Amniotic epithelial cell (primary cell): ENCODE measurements around the gene TWF1.

Experiments used
- DNase-seq: peaks from one replicate; pipeline ENCODE4 v3.0.0-alpha.2; 2010; ENCODE audit warnings: low read depth

The TWF1 gene

DNA sequence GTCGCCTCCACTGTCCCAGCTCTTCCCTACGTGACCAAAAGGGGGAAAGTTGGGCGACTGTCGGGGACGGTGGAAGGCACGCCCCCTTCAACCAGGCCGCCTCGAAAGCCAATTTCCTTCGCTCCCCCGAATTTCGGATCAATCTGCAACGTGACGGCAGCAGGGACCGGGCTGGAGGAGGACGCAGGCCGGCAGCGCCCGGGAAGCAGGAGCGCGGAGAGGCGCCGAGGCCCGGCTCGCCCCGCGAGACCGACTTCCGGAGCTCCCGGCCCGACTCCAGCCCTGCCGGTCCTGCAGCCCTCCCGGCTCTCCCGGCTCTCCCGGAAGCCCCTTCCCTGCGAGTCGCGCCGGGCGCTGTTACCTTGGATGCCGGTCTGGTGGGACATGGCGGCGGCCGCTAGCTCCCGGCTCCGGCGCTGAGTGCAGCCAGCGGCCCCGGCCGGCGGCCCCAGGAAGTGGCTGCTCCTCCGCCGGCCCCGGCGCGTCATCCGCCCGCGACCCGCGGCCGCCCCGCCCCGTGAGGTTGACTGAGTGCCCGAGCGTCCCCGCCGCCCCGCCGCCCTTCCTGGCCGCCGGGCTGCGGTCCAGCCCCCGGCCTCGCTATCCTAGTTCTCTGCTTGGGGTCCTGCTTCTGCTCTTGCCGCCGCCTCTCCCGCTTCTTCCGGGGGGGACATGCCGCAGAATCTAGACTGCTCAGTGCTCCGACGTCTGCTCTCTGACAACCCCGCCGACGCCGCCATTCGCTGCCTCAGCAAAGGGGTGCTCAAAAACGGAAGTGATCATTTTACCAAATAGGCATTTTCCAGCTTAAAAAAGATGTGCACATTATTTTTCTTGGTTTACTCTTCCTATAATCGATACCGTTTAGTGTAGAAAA is at the start of gene TWF1:
TWF1 (minus strand) TSS at position 458 of the 877 bp plus-strand sequence; CDS start at position 386, 72 bp downstream.
- DNase-seq, result peak; percentile 64

DNA sequence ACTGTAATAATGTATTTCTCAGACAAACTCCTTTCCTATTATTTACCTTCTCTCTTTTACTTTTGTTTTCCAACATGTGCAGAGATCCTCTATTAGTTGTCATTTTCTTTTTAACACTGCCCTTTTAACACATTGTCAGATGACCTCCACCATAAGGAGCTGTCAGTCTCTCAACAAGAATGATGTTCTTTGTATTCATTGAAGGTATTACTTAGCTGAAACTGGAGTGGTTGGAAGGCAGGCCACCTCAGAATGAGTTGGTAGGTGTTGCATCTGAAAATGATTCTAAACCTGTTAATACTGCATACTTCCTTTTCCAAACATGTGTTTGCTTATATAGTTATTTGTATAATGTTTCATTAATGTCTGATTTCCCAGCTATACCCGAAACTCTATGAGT is 46.6 kb upstream of the TWF1 start:
- no peak for DNase-seq

DNA sequence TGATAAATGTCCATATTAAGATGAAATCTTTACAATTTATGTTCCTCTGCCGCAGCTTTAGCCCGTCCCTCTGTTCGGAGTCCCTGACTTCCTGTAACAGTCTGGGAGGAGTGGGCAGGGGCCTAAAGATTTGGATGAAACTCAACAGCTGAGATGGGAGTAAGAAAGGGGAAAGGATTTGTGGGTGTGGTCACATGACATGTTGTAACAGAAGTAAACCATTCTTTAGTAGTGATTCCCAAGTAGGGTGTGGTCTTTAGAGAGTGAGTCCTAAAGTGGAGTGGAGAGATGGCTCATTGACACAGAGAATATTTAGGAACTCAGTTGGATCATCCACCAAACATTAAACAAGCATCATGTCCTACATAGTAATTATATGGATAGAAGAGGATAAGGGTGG is 42.7 kb upstream of the TWF1 start:
- DNase-seq, result no peak

DNA sequence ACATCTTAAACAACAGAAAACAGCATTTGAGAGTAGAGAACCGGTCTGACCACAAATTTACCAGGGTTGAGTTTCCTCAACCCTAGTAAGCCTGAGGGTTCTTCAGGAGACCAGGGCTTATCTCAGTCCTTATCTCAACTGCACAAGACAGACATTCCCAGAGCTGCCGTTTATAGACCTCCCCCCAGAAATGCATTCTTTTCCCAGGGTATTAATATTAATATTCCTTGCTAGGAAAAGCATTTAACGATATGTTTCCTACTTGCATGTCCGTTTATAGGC is 42.0 kb upstream of the TWF1 start:
- no peak for DNase-seq

DNA sequence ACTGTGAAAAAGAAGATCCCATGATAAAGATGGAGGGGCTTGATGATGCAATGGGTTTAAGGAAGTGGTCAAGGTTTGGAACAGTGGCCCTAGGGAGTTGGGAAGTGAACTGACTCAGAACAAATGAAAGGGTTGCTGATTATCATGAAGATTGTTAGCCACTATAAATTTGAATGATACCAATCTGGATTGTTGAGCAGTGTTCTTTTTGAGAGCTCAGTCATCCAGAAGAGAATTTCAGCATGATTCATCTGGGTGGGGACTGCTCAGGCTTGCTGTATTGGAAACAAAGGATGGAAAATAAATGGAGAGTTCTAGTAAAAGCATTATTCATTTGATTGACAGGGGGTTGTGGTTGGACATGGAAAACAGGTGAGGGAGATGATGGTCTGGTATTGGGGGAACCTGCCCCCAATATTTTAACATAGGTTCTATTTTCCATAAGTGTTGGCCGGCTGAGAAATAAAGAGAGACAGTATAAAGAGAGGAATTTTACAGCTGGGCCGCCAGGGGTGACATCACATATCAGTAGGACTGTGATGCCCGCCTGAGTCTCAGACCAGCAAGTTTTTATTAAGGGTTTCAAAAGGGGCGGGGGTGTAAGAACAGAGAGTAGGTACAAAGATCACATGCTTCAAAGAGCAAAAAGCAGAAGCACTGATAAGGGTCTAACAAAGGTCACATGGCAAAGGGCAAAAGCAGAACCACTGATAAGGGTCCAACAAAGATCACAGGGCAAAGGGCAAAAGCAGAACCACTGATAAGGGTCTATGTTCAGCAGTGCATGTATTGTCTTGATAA is 41.5 kb upstream of the TWF1 start:
- peak; percentile 24 for DNase-seq

DNA sequence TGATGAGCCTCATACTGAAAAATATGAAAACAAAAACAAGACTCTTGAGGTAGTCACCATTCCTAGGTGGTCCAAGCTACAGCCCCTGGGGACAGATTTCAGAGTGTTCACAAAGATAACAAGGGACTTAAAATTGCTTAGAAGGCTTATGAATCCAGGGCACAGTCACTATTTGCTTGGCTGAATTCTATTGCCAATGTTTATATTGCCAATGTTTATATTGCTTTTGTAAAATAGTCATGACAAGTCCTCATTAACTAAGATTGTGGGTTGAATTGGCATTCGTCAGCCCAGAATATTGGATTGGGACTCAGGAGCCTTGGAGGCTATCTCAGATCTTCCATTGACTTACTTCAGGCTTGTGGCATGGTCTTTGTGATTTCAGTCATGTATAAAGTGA is 36.1 kb upstream of the TWF1 start:
- no peak for DNase-seq

DNA sequence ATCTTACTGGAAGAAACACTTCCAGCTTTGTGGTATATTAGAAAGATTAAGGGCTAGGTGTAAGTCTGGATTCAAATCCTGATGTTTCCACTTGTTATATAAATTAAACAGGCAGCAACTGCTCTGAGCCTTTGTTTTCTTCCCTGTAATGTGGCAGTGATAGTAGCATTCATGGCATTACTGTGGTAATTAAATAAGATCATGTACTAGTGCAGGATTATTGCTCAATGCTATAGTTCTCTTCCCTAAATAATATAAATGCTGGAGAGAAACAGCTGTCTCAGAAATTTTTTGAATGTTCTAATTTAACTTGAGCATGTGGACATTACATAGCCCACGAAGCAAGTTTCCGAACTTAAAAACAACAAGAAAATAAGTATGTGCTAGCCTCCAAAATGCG is 35.1 kb upstream of the TWF1 start:
- peak; percentile 35 for DNase-seq

DNA sequence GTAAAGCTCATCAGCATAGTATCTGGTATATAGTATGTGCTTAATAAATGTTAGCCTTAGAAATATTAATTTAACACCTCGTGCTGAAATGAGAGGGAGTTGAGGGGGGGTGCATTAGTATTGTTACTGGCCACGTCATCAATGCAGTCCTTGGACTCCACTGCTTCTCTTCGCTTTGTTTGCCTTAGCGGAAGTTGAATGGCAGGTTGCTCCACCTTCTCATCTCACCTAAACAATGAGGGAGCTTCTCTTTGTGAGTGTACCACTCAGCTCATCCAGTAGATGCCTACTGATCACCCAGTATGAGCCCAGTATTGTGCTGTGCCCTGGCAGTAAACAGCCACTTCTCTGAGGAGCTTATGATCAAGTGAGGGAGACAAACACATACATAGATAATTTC is 34.2 kb upstream of the TWF1 start:
- DNase-seq, result no peak

DNA sequence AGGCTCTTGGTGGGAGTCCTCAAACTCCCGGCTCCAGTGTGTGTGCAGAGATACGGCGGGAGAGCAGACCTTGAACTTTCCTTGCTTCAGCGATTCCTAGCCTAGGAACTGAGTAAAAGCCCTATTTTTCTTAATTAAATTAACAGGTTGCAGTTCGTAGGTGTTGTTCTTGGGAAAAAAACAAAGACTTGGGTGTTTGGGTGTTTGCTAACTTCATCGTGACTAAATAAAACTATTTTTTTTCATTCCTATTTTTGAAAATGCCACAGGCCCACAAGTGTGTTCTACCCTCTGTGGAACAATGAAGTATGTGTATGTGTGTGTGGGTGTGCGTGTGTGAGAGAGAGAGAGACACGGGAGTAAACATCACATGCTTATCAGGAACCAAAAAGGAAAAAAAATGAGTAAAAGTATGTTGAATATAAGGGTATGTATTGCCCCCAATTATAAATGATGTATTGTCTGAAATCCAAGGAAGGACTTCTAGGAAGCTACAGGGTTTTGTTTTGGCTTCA is 30.4 kb upstream of the TWF1 start:
- peak; percentile 43 for DNase-seq

DNA sequence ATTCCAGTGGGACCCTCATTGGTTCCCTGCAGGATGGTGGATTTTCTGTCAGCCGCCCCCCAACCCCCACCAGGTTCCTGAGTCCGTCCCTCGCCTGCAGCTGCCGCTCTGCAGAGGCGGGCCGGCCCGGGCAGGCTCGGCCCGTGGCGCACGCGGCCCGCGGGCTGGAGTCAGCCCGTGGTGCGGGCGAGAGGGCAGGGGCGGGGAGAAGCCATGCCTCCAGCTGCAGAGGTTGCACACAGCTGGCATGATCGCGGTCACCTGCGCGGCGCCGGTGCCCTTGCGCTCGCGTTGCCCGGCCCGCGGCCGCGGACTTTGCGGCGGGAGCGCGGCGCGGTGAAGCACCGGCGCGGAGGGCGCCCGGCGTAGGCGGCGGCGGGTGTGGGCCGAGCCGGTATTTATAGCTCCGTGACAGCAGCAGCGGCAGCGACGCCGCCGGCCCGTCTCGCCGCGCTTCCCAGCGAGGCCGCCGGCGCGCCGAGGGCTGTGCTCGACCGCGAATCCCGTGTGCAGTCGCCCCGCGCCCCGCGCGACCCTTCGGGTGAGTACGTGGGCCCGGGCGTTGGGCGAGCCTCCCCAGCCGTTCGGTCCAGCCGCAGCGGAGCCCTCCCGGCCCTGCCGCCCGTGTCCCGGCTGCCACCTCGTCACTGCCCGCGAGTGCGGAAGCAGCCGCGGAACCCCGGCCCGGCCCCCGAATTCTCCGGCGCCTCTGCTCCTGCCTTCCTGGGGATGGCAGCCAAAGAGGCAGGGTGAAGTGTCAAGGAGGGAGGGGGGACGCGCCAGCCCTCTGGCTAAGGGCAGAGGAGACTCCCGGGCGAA is 29.7 kb upstream of the TWF1 start, which contains the start of gene TMEM117:
TMEM117 (plus strand) TSS at position 426 of the 819 bp plus-strand sequence.
- peak; percentile 29 for DNase-seq

DNA sequence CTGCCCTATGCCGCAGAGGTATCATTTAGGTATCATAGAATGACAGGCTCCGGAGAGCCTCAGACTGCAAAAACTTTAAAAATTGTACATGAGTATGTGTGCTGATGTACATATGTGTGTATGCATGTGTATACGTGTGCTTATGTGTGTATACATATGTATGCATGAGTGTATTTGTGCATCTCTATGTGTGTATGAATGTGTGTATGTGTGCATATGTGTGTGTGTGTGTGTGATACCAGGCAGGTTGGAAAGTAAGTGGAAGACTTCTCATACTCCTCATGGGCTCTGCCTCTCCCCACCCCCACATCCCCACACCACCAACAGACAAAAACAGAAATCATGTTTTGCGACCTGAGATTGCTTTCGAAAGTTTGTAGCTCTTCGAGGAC is 29.1 kb upstream of the TWF1 start:
- peak; percentile 8 for DNase-seq

DNA sequence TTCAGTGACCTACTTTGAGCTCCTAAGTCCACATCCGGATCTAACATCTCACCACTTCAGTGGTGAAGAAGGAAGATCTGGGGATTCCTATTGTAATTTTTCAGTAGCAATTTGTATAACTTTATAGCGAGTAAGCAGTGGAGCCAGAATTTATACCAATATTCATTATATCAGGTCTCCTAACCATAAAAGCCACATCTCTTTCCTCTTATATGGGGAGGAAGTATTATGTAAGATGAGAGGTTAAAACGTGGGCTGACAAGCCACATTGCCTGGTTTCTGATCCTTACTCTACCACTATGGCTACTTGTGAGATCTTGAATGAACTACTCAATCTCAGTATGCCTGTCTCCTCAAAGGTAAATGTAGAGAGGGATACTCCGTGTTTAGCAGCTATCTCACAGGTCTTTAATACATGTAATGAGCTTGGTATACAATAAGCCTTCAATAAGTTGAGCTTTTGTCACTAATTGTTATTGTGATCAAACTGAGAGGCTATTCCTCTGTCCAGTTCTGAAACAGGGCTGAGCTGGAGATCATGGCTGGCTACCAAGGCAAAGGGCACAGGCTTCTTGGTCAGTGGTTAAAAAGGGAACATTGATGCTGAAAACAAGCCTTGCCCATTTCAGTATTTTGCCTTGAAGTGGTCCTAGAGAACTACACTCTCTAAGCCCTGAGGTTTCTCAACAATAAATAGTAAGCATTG is 26.5 kb upstream of the TWF1 start:
- no peak for DNase-seq

DNA sequence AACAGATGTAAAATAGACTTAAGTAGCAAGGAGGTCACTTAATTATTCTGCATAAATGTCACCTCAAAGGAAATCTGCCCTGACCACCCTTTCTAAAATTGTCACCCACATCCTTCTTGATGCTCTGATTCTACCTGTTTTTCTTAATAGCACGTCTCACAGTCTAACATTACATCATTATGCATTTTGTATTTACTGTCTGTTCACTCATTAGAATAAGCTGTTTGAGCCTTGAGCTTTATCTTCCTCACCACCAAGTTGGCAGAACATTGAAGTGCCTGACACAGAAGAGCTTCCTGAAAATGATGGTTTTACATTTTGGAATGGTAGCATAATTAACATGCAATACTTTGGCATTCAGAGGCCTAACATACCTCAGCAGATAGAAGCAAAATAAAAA is 21.0 kb upstream of the TWF1 start:
- DNase-seq, result peak; percentile 3

DNA sequence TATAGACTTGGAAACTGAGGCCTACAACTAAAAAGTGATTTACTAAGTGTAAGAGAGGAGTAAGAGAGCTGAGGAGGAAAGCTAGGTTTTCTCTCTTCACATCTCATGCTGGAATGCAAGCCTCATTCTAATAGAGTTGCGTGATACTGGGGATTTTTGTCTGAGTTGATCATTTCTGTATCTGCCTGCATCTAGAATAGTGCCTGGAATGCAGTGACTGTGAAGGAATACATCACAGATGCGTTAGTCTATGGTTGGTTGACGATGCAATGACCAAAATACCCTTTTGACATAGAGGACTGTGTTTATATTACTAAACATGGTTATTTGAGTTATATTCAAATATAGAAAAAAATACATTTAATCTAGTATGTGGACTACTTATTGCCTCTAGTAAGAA is 20.6 kb upstream of the TWF1 start:
- peak; percentile 6 for DNase-seq

DNA sequence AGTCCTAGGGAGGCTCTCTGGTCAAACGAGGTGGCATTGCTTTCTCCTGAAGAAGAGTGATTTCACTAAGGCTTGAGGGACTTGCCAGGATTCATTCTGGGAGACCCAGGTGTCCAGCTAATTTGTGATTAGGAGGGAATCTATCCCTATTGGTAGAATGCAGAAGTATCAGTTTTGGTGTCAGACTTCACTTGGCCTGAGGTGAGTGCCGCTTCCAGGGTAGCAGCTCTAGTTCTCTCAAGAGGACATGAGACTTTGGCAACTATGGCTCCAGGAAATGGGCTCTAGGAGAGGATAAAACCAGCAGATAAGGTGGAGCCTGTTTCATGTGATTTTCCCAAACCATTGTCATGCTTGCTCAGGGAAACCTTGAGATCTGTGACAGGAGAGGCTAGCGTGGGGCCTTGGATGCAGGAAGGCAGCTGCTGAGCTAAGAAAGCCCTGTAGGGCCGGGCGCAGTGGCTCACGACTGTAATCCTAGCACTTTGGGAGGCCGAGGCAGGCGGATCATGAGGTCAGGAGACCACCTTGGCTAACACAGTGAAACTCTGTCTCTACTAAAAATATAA is 18.2 kb upstream of the TWF1 start:
- no peak for DNase-seq

DNA sequence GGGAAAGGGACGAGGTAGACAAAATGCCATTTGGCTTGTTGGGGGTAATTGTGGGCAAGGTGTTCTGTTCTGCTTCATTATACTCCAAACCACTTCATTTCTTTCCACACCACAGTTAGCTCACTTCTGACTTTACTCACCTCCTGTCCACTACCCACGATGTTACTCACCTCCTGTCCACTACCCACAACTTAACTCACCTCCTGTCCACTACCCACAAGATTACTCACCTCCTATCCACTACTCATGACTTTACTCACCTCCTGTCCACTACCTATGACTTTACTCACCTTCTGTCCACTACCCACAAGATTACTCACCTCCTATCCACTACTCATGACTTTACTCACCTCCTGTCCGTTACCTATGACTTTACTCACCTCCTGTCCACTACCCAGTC is 10.1 kb upstream of the TWF1 start:
- peak; percentile 5 for DNase-seq

DNA sequence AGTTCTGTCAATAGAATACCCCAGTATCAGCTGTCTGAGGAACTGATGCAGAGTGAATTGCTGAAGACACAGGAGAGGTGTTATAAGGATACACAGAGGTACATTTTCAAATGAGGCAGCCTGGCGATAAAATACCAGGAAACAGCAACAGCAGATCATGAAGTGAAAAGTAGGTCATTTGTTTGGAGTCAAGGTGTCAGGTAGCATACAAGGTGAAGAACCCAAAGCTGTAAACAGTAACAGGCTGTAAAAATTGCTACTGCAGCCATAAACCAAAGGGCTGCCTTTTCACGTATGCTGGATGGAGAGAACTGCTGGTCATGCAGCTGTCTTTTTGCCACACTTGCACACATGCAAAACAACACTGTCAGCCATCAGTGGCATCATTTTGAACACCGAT is 9.3 kb upstream of the TWF1 start:
- DNase-seq, result no peak

DNA sequence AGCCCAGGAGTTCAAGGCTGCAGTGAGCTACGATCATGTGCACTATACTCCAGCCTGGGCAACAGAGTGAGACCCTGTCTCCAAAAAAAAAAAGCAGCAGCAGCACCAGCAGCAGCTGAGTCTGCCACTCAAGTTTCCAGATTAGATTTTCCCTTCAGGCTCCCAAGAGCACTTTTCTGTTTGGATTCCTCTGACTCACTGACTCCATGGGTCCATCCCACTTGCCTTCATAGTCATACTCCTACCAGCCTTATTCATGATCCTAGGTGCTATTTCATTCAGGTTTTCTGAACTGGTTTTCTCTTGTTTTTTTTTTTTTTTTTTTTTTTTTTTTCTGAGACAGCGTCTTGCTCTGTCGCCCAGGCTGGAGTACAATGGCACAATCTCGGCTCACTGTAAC is 6.8 kb upstream of the TWF1 start:
- peak; percentile 18 for DNase-seq

DNA sequence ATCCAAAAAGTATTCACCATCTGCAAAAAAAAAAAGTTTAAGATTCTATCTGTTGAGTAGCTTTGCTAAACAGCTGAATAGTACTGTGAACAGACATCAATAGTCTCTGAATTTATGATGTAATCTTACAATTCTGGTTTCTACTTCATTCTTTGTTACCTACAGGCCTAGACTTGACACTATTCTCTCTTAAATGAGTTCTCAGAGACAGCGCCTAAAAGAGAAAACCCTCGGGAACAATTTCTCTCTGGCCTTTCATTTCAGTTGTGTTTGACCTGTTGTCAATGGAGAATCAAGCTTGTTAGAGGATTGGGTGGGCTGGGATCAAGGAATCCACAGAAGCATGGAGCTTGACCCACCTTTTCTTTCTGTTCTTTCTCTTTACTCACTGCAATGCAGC is 5.9 kb upstream of the TWF1 start:
- no peak for DNase-seq

DNA sequence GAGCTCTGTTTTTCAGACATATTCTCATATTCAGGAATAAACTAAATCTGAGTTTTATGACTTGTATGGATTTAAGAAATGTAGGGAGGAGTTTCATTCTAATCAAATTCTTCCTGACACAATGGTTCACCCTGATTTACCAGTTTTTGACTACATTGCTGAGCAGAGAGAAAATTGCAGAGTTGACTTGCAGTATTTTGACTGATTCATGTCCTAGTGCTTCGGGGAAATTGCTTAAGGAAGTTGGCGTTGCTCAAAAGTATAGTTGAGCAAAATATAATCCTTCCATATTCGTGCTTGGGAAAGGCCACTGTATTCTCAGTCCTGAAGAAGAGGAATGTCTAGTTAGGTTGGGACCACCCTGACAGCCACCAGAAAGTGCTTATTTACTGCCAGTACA is 1.3 kb upstream of the TWF1 start:
- DNase-seq, result no peak

DNA sequence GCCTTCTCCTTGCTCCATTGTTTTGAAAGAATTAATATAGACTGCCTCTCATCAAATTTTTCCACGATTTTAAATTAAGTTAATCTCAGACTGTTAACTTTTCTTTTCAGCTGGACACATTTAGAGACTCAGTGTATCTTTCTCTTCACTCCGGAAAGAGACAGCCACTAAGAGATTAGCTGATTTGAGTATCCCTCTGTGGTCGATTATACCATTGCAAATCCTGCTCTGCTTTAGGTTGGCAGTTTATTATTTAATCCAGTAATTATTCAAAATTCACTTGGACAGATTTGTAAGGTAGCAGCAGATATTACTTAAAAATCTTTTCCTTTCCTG is 588 bp upstream of the TWF1 start:
- no peak for DNase-seq
